ENCODE measurements around the gene TOMM70. TPM values are rescaled to one million over a fixed set of nuclear protein-coding genes. Genes with fewer than 3 reads are reported as not detected.

The TOMM70 gene
- total RNA-seq, 4 donors from 2014 or later: 42.1 to 53.1 (median 47.9) TPM

GRCh38 chr3:100437721-100438622 lies 37.1 kb upstream of the TOMM70 start:
- ATAC-seq (ENCODE audit: low FRiP score): no peak
- DNase-seq (ENCODE audit: low spot score): no peak
- TF ChIP-seq CTCF (IDR thresholded peaks at IDR 0.05): no peak

- ATAC-seq (ENCODE audit: low FRiP score) (no peak), DNase-seq (ENCODE audit: low spot score) (no peak)
- no peak for TF ChIP-seq CTCF (IDR thresholded peaks at IDR 0.05)
Observed at GRCh38 chr3:100436951-100437350, 36.1 kb upstream of the TOMM70 start.

GRCh38 chr3:100429187-100429716 lies 28.4 kb upstream of the TOMM70 start:
- no peak for TF ChIP-seq CTCF (IDR thresholded peaks at IDR 0.05)
- DNase-seq (ENCODE audit: low spot score) (no peak), ATAC-seq (ENCODE audit: low FRiP score) (no peak)

- DNase-seq (ENCODE audit: low spot score) (no peak), ATAC-seq (ENCODE audit: low FRiP score) (no peak)
- no peak for TF ChIP-seq CTCF (IDR thresholded peaks at IDR 0.05)
Observed at GRCh38 chr3:100427699-100428098, 26.8 kb upstream of the TOMM70 start.

GRCh38 chr3:100426067-100426682 lies 25.3 kb upstream of the TOMM70 start:
- DNase-seq (ENCODE audit: low spot score) (no peak), ATAC-seq (ENCODE audit: low FRiP score) (no peak)
- no peak for TF ChIP-seq CTCF (IDR thresholded peaks at IDR 0.05)

GRCh38 chr3:100425316-100425715 lies 24.4 kb upstream of the TOMM70 start:
- DNase-seq (ENCODE audit: low spot score) (no peak), ATAC-seq (ENCODE audit: low FRiP score) (no peak)
- no peak for TF ChIP-seq CTCF (IDR thresholded peaks at IDR 0.05)
